HCT116 (cell line): ENCODE data around the gene NHERF2. TPM values are rescaled to one million over a fixed set of nuclear protein-coding genes. Genes with fewer than 3 reads are reported as not detected.

Experiments used
- ATAC-seq: fragments of 200-7000 bp; cut with Tn5 transposase; 2 replicates; pipeline ENCODE4 v1.9.1; 2020; ENCODE audit warnings: mild to moderate bottlenecking, moderate library complexity
- BruUV-seq: library from RNA; stranded (reverse); fragments of 400-500 nt; replicated peaks from 2 replicates; lab custom pipeline; 2021; lab: Mats Ljungman, UMichigan
- CTCF ChIA-PET: fragments of 300-600 bp; sonication (Branson Sonifier 250); formaldehyde crosslinking; loops from one replicate; lab custom pipeline; 2021; ENCODE audit warnings: antibody characterized with exemption; lab: Charles Lee
- POLR2A ChIA-PET: fragments of 300-600, 350-600 bp; sonication (Branson Sonifier 250); formaldehyde crosslinking; loops from one replicate; lab custom pipeline; 2021; ENCODE audit warnings: antibody characterized with exemption; lab: Charles Lee
- RAD21 ChIA-PET, 2 experiments: fragments of 300-600 bp; sonication (Branson Sonifier 250); formaldehyde crosslinking; loops; one replicate each; lab custom pipeline; 2023; ENCODE audit warnings: low total read pairs in 2 of 2; ENCODE audit not compliant: uncharacterized antibody in 2 of 2, unreplicated experiment in 2 of 2, low non-redundant PET in 1 of 2; lab: Charles Lee
- DNase-seq: peaks from one replicate; pipeline ENCODE4 v3.0.0-alpha.2; 2010; ENCODE audit warnings: low read depth, low spot score
- H2AFZ ChIP-seq: fragments of 200-600 bp; shearing (Covaris generic), sonication (generic); 2 replicates; pipeline ENCODE4 v1.6.1; 2017; ENCODE audit warnings: low read depth, mixed run types, mixed read lengths, antibody characterized with exemption, low read length; ENCODE audit not compliant: poor library complexity, severe bottlenecking
- H3K27ac ChIP-seq: 2 replicates; pipeline ENCODE4 v1.5.1; 2012; ENCODE audit warnings: low read depth, low read length
- H3K27me3 ChIP-seq: fragments of 200-600 bp; sonication (generic); 2 replicates; pipeline ENCODE4 v1.6.1; 2016; ENCODE audit warnings: mixed run types, low read length, mixed read lengths; ENCODE audit not compliant: insufficient read depth
- H3K36me3 ChIP-seq, 2 experiments: fragments of 200-500 bp in 1 of 2; fragments of 200-600 bp in 1 of 2; sonication (Bioruptor generic) in 1 of 2; sonication (generic) in 1 of 2; 2 replicates each; pipeline versions ENCODE4 v1.5.1 to v1.6.1; 2014 to 2016; ENCODE audit warnings: low read length in 2 of 2, inconsistent platforms in 1 of 2, mixed read lengths in 1 of 2, mixed run types in 1 of 2; ENCODE audit not compliant: insufficient read depth in 2 of 2, control insufficient read depth in 1 of 2
- H3K4me1 ChIP-seq, 2 experiments: fragments of 200-600 bp in 1 of 2; sonication (generic) in 1 of 2; 2 replicates each; pipeline versions ENCODE4 v1.5.1 to v1.6.1; 2012 to 2017; ENCODE audit warnings: low read length in 2 of 2, inconsistent platforms in 1 of 2, mild to moderate bottlenecking in 1 of 2, mixed read lengths in 1 of 2, mixed run types in 1 of 2, moderate library complexity in 1 of 2; ENCODE audit not compliant: insufficient read depth in 2 of 2, control insufficient read depth in 1 of 2
- H3K4me2 ChIP-seq: fragments of 200-600 bp; sonication (generic); 2 replicates; pipeline ENCODE4 v1.6.1; 2017; ENCODE audit warnings: mixed run types, low read length, mixed read lengths
- H3K4me3 ChIP-seq, 2 experiments: fragments of 200-600 bp in 1 of 2; sonication (generic) in 1 of 2; replicated peaks in 1 of 2; 2 replicates each; pipeline ENCODE4 v1.5.1; 2011 to 2016; ENCODE audit warnings: low read length in 2 of 2, control low read depth in 1 of 2, low read depth in 1 of 2, mild to moderate bottlenecking in 1 of 2, mixed read lengths in 1 of 2, mixed run types in 1 of 2
- H3K79me2 ChIP-seq: fragments of 200-600 bp; sonication (generic); 2 replicates; pipeline ENCODE4 v1.6.1; 2017; ENCODE audit warnings: mild to moderate bottlenecking, mixed run types, low read length, moderate library complexity, mixed read lengths; ENCODE audit not compliant: insufficient read depth
- H3K9ac ChIP-seq: fragments of 200-600 bp; sonication (generic); 2 replicates; pipeline ENCODE4 v1.6.1; 2016; ENCODE audit warnings: low read length, mixed read lengths
- H3K9me2 ChIP-seq: fragments of 200-600 bp; sonication (generic), shearing (Covaris generic); 2 replicates; pipeline ENCODE4 v1.6.1; 2017; ENCODE audit warnings: mixed run types, mild to moderate bottlenecking, moderate library complexity; ENCODE audit not compliant: insufficient read depth
- H3K9me3 ChIP-seq, 2 experiments: fragments of 200-500 bp in 1 of 2; fragments of 200-600 bp in 1 of 2; sonication (Bioruptor generic) in 1 of 2; sonication (generic) in 1 of 2; 2 replicates each; pipeline ENCODE4 v1.6.1; 2014 to 2017; ENCODE audit warnings: low read length in 2 of 2, mixed read lengths in 2 of 2, inconsistent platforms in 1 of 2, low read depth in 1 of 2, mild to moderate bottlenecking in 1 of 2, mixed run types in 1 of 2, moderate library complexity in 1 of 2; ENCODE audit not compliant: control insufficient read depth in 1 of 2, insufficient read depth in 1 of 2
- H4K20me1 ChIP-seq: fragments of 200-600 bp; sonication (generic), shearing (Covaris generic); 2 replicates; pipeline ENCODE4 v1.6.1; 2017; ENCODE audit warnings: mixed run types, mild to moderate bottlenecking, moderate library complexity; ENCODE audit not compliant: insufficient read depth
- CBX3 ChIP-seq: IDR thresholded peaks from 2 replicates; pipeline ENCODE4 v1.6.1; 2012; ENCODE audit warnings: low read depth
- CEBPB ChIP-seq: IDR thresholded peaks from 2 replicates; pipeline ENCODE4 v1.6.1; 2012; ENCODE audit warnings: low read depth
- EGR1 ChIP-seq: IDR thresholded peaks from 2 replicates; pipeline ENCODE4 v1.6.1; 2012; ENCODE audit warnings: low read depth
- ELF1 ChIP-seq: IDR thresholded peaks from 2 replicates; pipeline ENCODE4 v1.6.1; 2012; ENCODE audit warnings: low read depth, borderline replicate concordance
- EZH2phosphoT487 ChIP-seq: fragments of 200-600 bp; IDR thresholded peaks from 2 replicates; pipeline ENCODE4 v1.6.1; 2018; ENCODE audit warnings: antibody characterized with exemption, borderline replicate concordance
- FOSL1 ChIP-seq: IDR thresholded peaks from 2 replicates; pipeline ENCODE4 v1.6.1; 2012; ENCODE audit warnings: low read depth
- POLR2AphosphoS5 ChIP-seq: IDR thresholded peaks from 2 replicates; pipeline ENCODE4 v1.6.1; 2011; ENCODE audit warnings: mild to moderate bottlenecking, low read depth, low read length, moderate library complexity
- RAD21 ChIP-seq: IDR thresholded peaks from 2 replicates; pipeline ENCODE4 v1.6.1; 2012; ENCODE audit warnings: low read depth, mild to moderate bottlenecking
- SP1 ChIP-seq: IDR thresholded peaks from 2 replicates; pipeline ENCODE4 v1.6.1; 2012; ENCODE audit warnings: low read depth
- TCF7L2 ChIP-seq: IDR thresholded peaks from 2 replicates; pipeline ENCODE4 v1.7.0; 2011; ENCODE audit warnings: borderline replicate concordance, inconsistent platforms; ENCODE audit not compliant: insufficient read depth, insufficient read length; ENCODE audit errors: extremely low read depth
- YY1 ChIP-seq: IDR thresholded peaks from 2 replicates; pipeline ENCODE4 v1.6.1; 2011; ENCODE audit warnings: low read length, low read depth, moderate library complexity, mild to moderate bottlenecking; ENCODE audit not compliant: insufficient replicate concordance; ENCODE audit errors: extremely low read depth
- ZFX ChIP-seq: fragments of 450-650 bp; IDR thresholded peaks from 2 replicates; pipeline ENCODE4 v1.6.1; 2017
- ZNF274 ChIP-seq: fragments of 200-500 bp; sonication (Bioruptor generic); IDR thresholded peaks from 2 replicates; pipeline ENCODE4 v1.6.1; 2014; ENCODE audit warnings: mild to moderate bottlenecking, low read depth, low read length, inconsistent platforms
- intact Hi-C: fragments of 100-400 bp; cut with micrococcal nuclease; formaldehyde crosslinking; loops from 2 replicates; pipeline ENCODE4 v1.10.0; 2022
- total RNA-seq: library from RNA; stranded (reverse); gene quantifications from one replicate; pipeline ENCODE4 v1.2.1, GENCODE V29; 2021; ENCODE audit not compliant: unreplicated experiment
- TF ChIP-seq, protein P1 (sequence below): IDR thresholded peaks from 2 replicates; pipeline ENCODE4 v1.6.1; 2012; ENCODE audit warnings: low read depth
- TF ChIP-seq, protein P2 (sequence below), 3 experiments: fragments of 200-600 bp in 1 of 3; sonication (generic) in 1 of 3; IDR thresholded peaks in 2 of 3; conservative IDR thresholded peaks in 1 of 3; 2 replicates each; pipeline ENCODE4 v1.5.1; 2012 to 2017; ENCODE audit warnings: low read depth in 2 of 3, low read length in 2 of 3, antibody characterized with exemption in 1 of 3, borderline replicate concordance in 1 of 3, control low read depth in 1 of 3, mild to moderate bottlenecking in 1 of 3, mixed read lengths in 1 of 3, mixed run types in 1 of 3, moderate library complexity in 1 of 3; ENCODE audit not compliant: insufficient read depth in 1 of 3
- TF ChIP-seq, protein P3 (sequence below): IDR thresholded peaks from 2 replicates; pipeline ENCODE4 v1.6.1; 2011; ENCODE audit warnings: mild to moderate bottlenecking, low read length, moderate library complexity; ENCODE audit not compliant: insufficient replicate concordance; ENCODE audit errors: extremely low read depth
- TF ChIP-seq, protein P4 (sequence below): IDR thresholded peaks from 2 replicates; pipeline ENCODE4 v1.6.1; 2012

NHERF2 gene
- total RNA-seq, 1 experiment from 2014 or later, result 58.4 TPM

DNA sequence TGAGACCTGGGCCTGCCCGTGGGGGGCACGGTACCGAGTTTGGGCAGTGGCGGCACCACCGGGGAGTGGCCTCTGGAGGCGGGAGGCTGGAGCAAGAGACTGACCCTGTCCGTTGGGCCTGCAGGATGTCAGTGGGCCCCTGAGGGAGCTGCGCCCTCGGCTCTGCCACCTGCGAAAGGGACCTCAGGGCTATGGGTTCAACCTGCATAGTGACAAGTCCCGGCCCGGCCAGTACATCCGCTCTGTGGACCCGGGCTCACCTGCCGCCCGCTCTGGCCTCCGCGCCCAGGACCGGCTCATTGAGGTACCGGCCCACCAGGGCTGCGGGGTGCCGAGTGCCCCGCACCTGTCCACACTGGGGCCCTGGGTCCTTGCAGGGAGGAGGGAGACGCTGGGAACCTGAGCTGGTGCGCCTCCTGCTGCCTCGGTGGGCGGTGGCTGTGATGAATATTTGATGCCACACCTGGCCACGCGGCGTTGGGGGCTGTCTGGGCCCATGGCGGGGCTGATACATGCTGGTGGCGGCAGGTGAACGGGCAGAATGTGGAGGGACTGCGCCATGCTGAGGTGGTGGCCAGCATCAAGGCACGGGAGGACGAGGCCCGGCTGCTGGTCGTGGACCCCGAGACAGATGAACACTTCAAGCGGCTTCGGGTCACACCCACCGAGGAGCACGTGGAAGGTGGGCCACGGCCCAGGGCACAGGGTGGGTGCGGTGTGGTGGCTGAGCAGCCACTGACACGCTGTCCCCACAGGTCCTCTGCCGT lies 9.7 kb downstream of the NHERF2 start:
- Histone ChIP-seq H3K4me1 (peaks cover 3 to 18% of the 10 kb centered on the region in 2 experiments; a peak in 2 of 4 replicates), H3K9ac (no peak overlapping the region), H3K9me2 (no peaks in the 10 kb centered on the region), H2AFZ (no peak overlapping the region), H3K27me3 (no peaks in the 10 kb centered on the region), H3K36me3 (no peaks in the 10 kb centered on the region), H3K79me2 (no peaks in the 10 kb centered on the region), H3K4me3 (no peak overlapping the region), H3K27ac (no peak overlapping the region), H3K4me2 (no peak overlapping the region), H3K9me3 (no peaks in the 10 kb centered on the region), H4K20me1 (no peaks in the 10 kb centered on the region)
- no peak for TF ChIP-seq CBX3
- no peak for TF ChIP-seq EGR1
- TF ChIP-seq, protein P1, sequence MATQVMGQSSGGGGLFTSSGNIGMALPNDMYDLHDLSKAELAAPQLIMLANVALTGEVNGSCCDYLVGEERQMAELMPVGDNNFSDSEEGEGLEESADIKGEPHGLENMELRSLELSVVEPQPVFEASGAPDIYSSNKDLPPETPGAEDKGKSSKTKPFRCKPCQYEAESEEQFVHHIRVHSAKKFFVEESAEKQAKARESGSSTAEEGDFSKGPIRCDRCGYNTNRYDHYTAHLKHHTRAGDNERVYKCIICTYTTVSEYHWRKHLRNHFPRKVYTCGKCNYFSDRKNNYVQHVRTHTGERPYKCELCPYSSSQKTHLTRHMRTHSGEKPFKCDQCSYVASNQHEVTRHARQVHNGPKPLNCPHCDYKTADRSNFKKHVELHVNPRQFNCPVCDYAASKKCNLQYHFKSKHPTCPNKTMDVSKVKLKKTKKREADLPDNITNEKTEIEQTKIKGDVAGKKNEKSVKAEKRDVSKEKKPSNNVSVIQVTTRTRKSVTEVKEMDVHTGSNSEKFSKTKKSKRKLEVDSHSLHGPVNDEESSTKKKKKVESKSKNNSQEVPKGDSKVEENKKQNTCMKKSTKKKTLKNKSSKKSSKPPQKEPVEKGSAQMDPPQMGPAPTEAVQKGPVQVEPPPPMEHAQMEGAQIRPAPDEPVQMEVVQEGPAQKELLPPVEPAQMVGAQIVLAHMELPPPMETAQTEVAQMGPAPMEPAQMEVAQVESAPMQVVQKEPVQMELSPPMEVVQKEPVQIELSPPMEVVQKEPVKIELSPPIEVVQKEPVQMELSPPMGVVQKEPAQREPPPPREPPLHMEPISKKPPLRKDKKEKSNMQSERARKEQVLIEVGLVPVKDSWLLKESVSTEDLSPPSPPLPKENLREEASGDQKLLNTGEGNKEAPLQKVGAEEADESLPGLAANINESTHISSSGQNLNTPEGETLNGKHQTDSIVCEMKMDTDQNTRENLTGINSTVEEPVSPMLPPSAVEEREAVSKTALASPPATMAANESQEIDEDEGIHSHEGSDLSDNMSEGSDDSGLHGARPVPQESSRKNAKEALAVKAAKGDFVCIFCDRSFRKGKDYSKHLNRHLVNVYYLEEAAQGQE, result no peak
- no peak for TF ChIP-seq ELF1
- no peak for TF ChIP-seq ZNF274
- TF ChIP-seq RAD21, result no peak
- TF ChIP-seq TCF7L2, result no peak
- TF ChIP-seq, protein P2, sequence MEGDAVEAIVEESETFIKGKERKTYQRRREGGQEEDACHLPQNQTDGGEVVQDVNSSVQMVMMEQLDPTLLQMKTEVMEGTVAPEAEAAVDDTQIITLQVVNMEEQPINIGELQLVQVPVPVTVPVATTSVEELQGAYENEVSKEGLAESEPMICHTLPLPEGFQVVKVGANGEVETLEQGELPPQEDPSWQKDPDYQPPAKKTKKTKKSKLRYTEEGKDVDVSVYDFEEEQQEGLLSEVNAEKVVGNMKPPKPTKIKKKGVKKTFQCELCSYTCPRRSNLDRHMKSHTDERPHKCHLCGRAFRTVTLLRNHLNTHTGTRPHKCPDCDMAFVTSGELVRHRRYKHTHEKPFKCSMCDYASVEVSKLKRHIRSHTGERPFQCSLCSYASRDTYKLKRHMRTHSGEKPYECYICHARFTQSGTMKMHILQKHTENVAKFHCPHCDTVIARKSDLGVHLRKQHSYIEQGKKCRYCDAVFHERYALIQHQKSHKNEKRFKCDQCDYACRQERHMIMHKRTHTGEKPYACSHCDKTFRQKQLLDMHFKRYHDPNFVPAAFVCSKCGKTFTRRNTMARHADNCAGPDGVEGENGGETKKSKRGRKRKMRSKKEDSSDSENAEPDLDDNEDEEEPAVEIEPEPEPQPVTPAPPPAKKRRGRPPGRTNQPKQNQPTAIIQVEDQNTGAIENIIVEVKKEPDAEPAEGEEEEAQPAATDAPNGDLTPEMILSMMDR (IDR thresholded peaks at IDR 0.05 in 2 of 3, conservative IDR thresholded peaks at IDR 0.05 in 1 of 3; ENCODE audit: borderline replicate concordance in 1 of 3, insufficient read depth in 1 of 3, low read depth in 2 of 3, low read length in 2 of 3), result no peak
- TF ChIP-seq POLR2AphosphoS5, result no peak
- no peak for TF ChIP-seq YY1
- TF ChIP-seq SP1, result no peak
- TF ChIP-seq, protein P3, sequence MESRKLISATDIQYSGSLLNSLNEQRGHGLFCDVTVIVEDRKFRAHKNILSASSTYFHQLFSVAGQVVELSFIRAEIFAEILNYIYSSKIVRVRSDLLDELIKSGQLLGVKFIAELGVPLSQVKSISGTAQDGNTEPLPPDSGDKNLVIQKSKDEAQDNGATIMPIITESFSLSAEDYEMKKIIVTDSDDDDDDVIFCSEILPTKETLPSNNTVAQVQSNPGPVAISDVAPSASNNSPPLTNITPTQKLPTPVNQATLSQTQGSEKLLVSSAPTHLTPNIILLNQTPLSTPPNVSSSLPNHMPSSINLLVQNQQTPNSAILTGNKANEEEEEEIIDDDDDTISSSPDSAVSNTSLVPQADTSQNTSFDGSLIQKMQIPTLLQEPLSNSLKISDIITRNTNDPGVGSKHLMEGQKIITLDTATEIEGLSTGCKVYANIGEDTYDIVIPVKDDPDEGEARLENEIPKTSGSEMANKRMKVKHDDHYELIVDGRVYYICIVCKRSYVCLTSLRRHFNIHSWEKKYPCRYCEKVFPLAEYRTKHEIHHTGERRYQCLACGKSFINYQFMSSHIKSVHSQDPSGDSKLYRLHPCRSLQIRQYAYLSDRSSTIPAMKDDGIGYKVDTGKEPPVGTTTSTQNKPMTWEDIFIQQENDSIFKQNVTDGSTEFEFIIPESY, result no peak
- no peak for TF ChIP-seq FOSL1
- TF ChIP-seq CEBPB, result no peak
- no peak for TF ChIP-seq EZH2phosphoT487
- TF ChIP-seq ZFX, result no peak
- TF ChIP-seq, protein P4, sequence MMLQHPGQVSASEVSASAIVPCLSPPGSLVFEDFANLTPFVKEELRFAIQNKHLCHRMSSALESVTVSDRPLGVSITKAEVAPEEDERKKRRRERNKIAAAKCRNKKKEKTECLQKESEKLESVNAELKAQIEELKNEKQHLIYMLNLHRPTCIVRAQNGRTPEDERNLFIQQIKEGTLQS, result no peak
- ATAC-seq, result no peak
- intact Hi-C loops, result no loop called here
- DNase-seq, result no peak
- POLR2A ChIA-PET, result no interaction called here
- BruUV-seq, result no TSS peak
- RAD21 ChIA-PET, result no interaction called here
- CTCF ChIA-PET, result no interaction called here
